ENCODE results near the gene GGA3.
A peak's percentile ranks its signal among the peaks of the same experiment; 100 is the strongest.
"Not testable (repeated sequence)": the region's sequence is repeated elsewhere in the genome, so short reads cannot be mapped to it uniquely, and the experiment has no call there.

The GGA3 gene, protein sequence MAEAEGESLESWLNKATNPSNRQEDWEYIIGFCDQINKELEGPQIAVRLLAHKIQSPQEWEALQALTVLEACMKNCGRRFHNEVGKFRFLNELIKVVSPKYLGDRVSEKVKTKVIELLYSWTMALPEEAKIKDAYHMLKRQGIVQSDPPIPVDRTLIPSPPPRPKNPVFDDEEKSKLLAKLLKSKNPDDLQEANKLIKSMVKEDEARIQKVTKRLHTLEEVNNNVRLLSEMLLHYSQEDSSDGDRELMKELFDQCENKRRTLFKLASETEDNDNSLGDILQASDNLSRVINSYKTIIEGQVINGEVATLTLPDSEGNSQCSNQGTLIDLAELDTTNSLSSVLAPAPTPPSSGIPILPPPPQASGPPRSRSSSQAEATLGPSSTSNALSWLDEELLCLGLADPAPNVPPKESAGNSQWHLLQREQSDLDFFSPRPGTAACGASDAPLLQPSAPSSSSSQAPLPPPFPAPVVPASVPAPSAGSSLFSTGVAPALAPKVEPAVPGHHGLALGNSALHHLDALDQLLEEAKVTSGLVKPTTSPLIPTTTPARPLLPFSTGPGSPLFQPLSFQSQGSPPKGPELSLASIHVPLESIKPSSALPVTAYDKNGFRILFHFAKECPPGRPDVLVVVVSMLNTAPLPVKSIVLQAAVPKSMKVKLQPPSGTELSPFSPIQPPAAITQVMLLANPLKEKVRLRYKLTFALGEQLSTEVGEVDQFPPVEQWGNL

DNA sequence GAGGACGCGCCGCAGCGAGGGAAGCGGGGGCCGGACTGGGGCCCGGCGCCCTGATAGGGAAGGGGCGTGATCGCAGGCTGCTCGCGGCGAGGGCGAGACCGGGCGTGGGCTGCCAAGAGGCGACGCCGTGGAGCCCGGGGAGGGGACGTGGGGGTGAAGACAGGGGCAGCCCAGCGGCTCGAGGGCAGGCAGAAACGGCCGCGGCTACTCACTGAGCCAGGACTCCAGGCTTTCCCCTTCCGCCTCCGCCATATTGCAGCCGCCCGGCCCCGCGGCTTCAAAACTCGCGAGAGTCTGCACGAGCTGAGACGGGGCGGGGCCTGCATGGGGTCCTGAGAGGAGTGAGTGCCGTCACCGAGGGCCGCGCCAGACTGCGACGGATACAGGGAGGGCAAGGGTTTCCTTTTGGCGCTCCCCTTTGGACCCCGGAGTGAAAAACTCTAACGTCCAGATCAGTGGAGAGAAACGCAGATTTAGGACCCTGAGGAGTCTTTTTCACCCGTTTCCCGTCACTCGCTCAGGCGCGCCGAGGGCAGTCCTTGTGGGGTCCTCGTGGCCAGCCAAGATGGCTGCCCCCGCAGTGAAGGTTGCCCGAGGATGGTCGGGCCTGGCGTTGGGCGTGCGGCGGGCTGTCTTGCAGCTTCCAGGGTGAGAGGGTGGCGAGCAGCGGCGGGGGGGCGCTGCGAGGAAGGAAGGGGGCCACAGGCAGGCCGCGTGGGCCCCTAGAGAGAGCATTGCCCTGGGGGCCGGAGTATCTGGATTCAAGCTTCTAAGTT lies at the start of gene GGA3, which contains the start of gene MRPS7:
TSS of gene GGA3 (minus strand) at position 271 of the 776 bp plus-strand sequence. CDS start at position 252, 19 bp downstream.
TSS of gene MRPS7 (plus strand) at position 544 of the 776 bp plus-strand sequence. CDS start at position 566, 22 bp downstream.
- peak; percentile 94 for DNase-seq (ENCODE audit: low spot score)

DNA sequence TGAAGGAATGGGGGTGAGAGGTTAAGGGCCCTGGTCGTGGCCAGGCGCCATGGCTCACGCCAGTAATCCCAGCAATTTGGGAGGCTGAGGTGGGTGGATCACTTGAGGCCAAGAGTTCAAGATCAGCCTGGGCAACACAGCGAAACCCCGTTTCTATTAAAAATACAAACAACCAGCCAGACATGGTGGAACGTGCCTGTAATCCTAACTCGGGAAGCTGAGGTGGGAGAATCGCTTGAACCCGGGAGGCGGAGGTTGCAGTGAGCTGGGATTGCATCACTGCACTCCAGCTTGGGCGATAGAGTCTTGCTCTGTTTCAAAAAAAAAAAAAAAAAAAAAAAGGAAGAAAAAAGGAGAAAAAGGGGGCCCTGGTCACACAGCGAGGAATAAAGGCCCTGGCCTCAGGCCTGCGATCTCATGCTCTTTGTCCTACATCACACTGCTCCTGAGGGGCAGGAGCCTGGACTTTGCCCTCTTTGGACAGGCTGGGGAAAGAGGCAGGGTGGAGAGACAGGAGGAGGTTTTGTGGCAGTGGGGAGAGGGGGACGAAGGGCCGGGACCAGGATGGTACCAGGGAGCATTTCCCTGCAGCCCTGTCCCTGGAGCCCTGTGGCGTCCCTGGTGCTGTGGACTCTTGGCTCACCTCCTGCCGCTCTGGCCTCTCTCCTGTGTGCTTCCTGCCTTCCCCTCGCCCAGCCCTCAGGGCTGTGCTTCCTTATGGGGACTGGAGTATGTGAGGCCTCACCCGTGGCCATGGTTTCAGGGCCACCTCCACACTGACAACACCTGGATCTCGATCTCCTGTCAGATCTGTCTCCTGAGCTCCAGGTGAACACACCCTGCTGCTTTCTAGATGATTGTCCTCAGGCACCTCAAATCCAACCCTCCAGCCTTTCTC lies 47.6 kb upstream of the GGA3 start:
- no peak for DNase-seq (ENCODE audit: low spot score)

DNA sequence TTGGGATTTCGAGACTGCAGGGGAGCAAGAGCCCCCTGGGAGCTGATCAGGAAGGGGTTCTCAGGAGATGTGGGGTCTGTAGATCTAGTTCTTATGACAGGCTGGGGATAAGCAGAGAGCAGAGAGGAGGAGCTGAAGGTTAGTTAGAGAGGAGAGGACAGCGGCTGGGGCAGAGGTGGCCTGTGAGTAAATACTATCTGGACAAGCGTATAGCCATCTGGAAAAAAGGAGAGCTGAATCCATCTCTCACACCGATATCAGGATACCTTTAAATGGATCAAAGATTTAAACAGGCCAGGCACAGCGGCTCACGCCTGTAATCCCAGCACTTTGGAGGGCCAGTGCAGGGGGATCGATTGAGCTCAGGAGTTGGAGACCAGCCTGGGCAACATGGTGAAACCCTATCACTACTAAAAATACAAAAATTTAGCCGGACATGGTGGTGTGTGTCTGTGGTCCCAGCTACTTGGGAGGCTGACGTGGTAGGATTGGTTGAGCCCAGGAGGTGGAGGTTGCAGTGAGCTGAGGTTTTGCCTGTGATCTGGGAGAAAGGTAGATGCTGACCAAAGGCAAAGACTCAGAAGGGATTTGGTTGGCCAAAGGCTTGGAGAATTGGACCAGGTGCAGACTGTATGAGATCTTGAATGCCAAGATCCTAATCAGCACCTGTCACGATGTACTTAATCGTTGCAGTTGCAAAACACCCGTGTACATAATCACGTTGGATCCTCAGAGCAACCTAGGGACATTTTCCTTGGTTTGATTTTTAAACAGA lies 46.7 kb upstream of the GGA3 start:
- no peak for DNase-seq (ENCODE audit: low spot score)

DNA sequence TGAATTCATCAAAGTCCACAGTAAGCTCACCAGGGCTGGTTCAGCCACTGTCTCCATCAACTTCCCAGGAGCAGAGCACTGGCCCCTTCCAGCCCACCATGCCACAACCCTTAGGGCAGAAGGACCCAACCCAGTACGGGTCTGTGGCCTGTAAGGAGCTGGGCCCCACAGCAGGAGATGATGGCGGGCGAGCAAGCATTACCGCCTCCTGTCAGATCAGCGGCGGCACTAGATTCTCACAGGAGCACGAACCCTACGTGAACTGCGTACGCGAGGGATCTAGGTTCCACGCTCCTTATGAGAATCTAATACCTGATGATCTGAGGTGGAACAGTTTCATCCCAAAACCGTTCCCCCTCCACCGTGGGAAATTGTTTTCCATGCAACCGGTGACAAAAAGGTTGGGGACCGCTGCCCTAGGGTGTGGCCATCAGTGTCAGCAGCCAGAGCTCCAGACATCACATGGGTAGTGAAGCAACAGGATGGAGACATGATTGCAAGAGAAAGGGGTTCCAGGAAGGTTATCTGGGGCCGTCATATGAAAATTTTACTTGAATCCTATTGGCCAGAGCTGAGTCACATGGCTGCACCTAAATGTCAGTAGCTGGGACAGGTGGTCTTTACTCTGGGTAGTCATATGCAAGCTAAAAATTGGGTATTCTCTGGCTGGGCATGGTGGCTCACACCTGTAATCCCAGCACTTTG lies 40.2 kb upstream of the GGA3 start:
- no peak for DNase-seq (ENCODE audit: low spot score)

DNA sequence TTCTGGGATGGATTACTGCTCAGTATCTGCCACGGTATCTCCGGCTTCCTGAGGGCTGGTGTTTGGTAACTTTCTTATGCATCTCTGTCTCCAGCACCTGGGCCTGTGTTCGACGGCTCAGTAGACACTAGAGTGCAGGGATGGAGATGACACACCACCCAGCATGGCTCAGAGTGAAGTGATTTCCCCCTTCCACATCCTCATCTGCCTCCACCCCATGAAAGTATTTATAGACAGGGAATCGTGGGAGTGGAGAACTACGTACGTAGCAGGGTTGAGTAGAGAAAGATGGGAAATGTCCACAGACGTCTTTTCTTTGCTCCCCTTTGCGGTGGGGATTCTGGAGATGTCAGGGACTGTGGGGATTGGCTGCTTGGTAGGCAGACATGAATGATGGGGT lies 39.6 kb upstream of the GGA3 start:
- no peak for DNase-seq (ENCODE audit: low spot score)

DNA sequence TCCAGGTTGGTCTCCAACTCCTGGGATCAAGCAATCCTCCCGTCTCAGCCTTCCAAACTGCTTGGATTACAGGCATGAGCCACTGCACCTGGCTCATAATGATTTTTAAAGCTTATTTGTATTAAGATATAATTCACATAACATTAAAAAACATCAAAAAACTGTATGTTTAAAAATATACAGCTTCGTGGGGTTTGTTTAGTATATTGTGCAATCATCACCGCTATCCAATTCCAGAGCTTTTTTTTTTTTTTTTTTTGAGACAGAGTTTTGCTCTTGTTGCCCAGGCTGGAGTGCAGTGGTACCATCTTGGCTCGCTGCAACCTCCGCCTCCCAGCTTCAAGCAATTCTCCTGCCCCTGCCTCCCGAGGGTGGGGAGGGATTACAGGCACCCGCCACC lies 38.9 kb upstream of the GGA3 start:
- DNase-seq (ENCODE audit: low spot score), result no peak

DNA sequence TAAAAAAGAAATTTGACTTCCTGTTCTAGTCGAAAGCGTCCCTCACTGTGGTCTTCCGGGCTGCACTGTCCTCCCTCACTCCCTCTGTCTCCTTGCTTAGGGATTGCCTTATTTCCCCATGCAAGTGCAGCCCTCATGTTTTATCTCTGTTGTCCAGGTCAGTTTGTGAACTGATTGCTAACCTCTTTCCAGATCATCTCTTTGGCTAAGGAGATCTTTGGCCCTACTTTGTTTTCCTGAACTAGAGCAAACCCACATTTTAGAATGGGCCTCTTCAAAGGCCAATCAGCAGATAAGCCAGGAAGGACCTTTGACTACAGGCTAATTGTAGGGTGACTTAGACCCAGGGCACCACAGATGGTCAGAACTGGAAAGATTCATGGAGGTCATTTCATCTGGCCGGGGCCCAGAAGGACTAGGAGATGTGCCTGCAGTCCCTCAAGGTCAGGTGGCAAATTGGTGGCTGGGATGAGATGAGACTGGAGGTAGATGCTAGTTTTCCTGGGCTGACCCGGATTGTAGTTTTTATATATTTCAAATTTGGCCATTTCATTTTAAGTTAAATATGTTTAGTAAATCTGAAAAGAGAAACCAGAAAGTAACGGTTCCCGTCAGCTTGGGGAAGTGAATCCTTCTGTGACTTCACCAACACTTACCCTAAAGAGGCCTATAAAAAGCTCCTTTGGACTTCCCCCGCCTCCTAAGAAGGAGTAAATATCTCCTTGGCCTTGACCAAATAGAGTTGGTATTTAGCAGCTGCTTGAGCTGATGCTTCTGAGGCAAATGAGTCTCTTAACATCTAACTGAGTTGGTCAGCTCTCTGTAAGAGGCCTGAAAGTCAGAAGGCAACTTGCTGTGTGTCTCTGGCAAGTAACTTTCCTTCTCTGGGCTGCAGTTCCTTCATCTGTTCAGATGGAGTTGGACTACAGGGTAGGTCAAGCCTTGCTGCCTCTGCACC lies 34.1 kb upstream of the GGA3 start:
- DNase-seq (ENCODE audit: low spot score), result no peak

DNA sequence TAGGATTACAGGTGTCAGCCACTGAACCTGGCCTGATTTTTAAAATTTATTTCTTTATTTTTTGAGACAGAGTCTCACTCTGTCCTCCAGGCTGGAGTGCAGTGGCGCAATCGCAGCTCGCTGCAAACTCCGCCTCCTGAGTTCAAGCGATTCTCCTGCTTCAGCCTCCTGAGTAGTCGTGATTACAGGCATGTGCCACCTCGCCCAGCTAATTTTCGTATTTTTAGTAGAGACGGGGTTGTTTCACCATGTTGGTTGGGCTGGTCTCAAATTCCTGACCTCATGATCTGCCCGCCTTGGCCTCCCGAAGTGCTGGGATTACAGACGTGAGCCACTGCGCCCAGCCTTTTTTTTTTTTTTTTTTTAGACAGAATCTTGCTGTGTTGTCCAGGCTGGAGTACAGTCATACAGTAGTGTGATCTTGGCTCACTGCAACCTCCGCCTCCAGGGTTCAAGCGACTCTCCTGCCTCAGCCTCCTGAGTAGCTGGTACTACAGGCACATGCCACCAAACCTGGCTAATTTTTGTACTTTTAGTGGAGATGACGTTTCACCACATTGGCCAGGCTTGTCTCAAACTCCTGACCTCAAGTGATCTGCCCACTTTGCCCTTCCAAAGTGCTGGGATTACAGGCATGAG lies 31.5 kb upstream of the GGA3 start:
- DNase-seq (ENCODE audit: low spot score), result not testable (repeated sequence)

DNA sequence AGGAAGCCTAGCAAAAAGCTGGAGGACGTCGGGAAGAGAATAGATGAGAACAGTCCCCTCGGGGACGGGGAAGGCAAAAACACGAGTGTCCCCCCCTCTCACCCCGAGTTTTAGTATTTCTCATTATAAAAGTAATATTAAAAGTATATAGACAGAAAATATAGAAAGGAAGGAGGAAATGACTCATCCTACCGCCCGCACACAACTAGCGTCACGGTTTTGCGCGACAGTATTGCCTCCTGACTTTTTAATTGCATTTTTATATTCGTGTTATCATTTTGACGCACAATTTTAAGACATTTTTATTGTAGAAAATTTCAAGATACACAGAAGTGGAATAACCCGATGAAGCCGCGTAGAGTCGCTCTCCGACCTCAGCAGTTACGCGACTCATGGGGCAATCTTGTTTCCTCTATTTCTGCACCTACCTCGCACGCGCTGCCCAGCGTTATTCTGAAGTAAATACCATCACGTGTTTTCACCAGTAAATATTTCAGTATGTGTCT lies 28.5 kb upstream of the GGA3 start:
- DNase-seq (ENCODE audit: low spot score), result peak; percentile 22

DNA sequence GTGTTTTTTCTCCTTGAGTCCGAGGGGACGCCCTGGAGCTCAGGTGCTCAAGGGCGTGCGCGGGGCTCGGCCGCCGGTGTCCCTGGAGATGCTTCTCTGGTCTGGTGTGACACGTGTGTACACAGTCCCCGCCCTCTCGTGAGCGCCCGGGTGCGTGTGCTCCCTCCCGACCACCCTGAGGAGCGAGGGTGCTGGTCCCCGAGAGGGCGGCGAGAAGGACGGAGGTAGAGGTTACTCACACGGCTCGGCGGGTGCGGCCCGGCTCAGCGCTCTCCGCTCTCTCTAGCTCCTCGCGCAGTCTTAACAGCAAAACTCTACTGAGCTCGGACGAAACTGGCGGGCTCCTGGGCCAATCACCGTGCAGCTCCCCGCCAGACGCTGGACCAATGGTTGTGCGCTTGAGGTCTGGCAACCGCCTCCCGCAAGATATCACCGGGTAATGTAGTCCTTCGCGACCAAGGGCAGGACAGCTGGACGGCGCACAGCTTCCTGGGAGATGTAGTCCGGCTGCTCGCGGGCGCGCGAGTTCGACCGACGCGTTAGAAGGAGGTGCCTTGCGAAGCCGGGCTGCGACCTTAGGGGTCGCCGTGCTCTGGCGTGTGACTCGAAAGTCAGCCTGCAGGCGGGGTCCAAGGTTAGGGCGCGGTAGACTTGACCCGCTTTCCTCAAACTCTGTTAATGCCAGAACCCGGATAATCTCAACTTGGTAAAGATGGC lies 27.9 kb upstream of the GGA3 start, which contains the start of gene SLC25A19:
TSS of gene SLC25A19 (minus strand) at position 319 of the 717 bp plus-strand sequence. CDS start 2,669 bp downstream, outside the sequence.
- DNase-seq (ENCODE audit: low spot score), result peak; percentile 99

DNA sequence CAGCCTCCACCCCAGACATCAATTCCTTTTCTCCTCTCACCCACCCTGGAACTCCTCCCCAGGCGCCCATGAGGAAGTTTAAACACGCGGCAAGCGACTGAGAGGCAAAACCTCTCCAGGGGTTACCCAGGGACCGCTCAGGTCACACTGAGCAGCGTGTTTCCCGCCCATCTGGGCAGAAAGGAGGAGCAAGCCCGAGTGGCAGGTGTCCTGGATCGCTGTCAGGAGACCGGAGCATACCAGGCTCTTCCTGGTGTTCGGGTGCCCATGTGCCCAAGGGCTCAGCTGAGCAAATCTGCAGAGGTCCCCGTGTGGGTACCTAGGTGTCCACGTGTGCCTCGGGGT lies 27.3 kb upstream of the GGA3 start:
- no peak for DNase-seq (ENCODE audit: low spot score)

DNA sequence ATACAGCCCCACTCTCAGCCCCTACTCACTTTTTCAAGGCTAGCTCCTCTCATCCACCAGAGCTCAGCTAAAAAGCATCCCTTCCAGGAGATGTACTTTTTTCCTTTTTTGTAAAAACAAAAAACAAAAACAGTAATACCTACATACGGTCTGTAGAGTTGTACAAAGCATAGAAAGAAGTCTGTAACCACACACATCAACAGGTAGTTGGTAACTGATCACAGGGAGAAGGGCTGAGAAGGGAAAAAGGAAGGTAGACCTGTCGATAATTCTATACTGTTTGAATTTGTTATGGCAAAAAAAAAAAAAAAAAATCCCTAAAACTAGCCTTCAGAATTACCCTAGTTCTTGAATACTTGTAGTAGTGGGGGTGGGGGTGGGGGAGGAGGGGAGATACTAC lies 27.0 kb upstream of the GGA3 start:
- no peak for DNase-seq (ENCODE audit: low spot score)

DNA sequence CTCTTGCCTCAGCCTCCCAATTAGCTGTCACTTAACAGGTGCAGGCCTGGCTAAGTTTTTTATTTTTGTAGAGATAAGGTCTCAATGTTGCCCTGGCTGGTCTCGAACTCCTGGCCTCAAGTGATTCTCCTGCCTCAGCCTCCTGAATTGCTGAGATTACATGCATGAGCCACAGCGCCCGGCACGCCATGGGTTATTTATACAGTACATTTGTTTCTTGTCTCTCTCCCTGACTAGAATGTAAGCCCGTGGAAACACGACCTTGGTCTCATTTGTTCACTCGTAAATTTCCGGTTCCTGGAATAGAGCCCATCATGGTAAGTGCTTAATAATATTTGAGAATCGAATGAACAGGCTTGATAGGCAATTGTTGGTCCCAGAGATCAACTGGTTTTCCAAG lies 25.8 kb upstream of the GGA3 start:
- DNase-seq (ENCODE audit: low spot score), result no peak

DNA sequence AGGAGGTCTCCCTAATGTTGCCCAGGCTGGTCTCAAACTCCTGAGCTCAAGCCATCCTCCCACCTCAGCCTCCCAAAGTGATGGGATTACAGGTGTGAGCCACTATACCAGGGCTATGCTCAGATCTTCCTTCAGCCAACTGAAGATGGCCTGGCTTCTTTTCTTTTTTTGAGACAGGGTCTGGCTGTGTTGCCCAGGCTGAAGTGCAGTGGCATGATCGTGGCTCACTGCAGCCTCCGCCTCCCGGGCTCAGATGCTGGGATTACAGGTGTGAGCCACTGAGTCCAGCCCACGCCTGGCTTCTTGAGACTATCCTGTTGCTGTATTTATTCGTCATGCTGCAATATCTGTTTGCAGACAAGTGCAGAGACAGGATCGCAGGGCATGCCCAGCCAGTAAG lies 23.7 kb upstream of the GGA3 start:
- no peak for DNase-seq (ENCODE audit: low spot score)

DNA sequence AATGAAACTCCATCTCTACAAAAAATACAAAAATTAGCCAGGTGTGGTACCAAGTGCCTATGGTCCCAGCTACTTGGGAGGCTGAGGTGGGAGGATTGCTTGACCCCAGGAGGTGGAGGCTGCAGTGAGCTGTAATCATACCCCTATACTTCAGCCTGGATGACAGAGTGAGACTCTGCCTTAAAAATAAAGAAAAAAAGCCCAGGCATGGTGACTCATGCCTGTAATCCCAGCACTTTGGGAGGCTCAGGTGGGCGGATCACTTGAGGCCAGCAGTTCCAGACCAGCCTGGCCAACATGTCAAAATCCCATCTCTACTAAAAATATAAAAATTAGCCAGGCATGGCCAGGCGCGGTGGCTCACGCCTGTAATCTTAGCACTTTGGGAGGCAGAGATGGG lies 18.8 kb upstream of the GGA3 start:
- DNase-seq (ENCODE audit: low spot score), result not testable (repeated sequence)

DNA sequence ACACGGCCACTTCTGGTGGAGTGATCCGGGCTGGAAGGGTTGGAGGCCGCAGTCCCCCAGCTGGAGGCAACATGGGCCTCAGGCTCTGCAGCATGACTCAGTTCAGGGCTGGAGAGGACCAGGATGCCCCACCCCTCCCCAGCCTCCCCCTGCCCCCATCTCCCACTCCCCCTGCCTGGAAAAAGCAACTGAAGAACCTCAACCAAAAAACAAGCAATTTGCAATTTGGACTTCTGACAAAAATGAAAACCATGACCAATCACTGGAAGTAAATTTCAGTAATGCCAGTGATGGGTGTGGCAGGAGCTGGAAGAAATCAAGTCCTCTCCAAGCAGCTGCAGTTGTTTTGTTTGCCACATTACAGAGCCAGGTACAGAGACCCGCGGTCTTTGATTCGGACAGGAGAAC lies 16.3 kb upstream of the GGA3 start:
- no peak for DNase-seq (ENCODE audit: low spot score)

DNA sequence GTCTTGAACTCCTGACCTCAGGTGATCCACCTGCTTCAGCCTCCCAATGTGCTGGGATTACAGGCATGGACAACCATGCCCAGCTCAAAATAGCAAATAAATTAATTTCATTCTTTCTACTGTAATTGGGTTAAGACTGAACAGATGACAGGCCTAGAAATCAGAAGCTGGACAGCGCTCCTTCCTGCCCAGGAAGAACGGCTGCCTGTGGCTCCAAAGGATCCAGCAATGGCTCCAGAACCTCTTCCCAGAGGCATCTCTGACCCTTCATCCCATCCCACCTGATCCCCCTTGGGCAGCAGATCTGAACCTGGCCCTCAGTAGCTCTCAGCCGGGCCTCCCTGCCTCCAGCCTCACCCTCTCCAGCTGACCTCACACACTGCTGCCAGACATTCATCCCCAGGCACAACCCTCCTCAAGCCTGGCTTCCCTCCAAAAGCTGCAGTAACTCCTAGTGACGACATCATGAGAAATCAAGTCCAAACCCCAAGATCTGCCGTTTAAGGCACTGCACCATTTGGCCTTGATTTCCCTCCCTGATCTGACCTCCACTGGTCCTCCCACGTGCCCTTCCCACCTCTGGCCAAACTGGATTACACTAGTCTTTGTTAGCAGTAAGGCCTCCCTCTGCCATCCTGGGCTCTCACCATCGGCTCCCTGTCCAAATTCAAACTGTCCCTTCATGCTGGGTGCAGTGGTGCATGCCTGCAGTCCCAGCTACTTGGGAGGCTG lies 12.7 kb upstream of the GGA3 start:
- no peak for DNase-seq (ENCODE audit: low spot score)
